GM23338 (cell line): ENCODE measurements around the gene FASTKD2. TPM values are rescaled to one million over a fixed set of nuclear protein-coding genes. Genes with fewer than 3 reads are reported as not detected.
"Not testable (repeated sequence)": the region's sequence is repeated elsewhere in the genome, so short reads cannot be mapped to it uniquely, and the experiment has no call there.

Experiments used
- ATAC-seq: fragments of 200-7000 bp; cut with Tn5 transposase; 3 replicates; pipeline ENCODE4 v1.9.1; 2020
- DNase-seq: peaks from one replicate; pipeline ENCODE4 v3.0.0-alpha.2; 2015; ENCODE audit warnings: low spot score
- H2AFZ ChIP-seq: fragments of 200-600 bp; sonication (generic); 2 replicates; pipeline ENCODE4 v1.8.0; 2016; ENCODE audit warnings: antibody characterized with exemption, mild to moderate bottlenecking, moderate library complexity
- H3F3A ChIP-seq: fragments of 200-600 bp; sonication (generic); replicated peaks from 2 replicates; pipeline ENCODE4 v1.8.0; 2017; ENCODE audit warnings: antibody characterized with exemption, mixed run types, low read depth
- H3K27ac ChIP-seq: fragments of 200-600 bp; sonication (generic); 2 replicates; pipeline ENCODE4 v1.6.1; 2016; ENCODE audit warnings: low read depth
- H3K27me3 ChIP-seq: fragments of 200-600 bp; sonication (generic); 2 replicates; pipeline ENCODE4 v1.8.0; 2016; ENCODE audit warnings: mild to moderate bottlenecking, mixed run types, moderate library complexity; ENCODE audit not compliant: insufficient read depth
- H3K36me3 ChIP-seq: fragments of 200-600 bp; sonication (generic); 2 replicates; pipeline ENCODE4 v1.8.0; 2016; ENCODE audit warnings: mild to moderate bottlenecking; ENCODE audit not compliant: insufficient read depth
- H3K4me1 ChIP-seq: fragments of 200-600 bp; sonication (generic); 2 replicates; pipeline ENCODE4 v1.8.0; 2016; ENCODE audit warnings: mild to moderate bottlenecking, moderate library complexity; ENCODE audit not compliant: insufficient read depth
- H3K4me2 ChIP-seq: fragments of 200-600 bp; sonication (generic); 2 replicates; pipeline ENCODE4 v1.7.1; 2017; ENCODE audit warnings: mixed run types
- H3K4me3 ChIP-seq: fragments of 200-600 bp; sonication (generic); 2 replicates; pipeline ENCODE4 v1.6.1; 2016; ENCODE audit warnings: mixed run types
- H3K79me2 ChIP-seq: fragments of 200-600 bp; sonication (generic); replicated peaks from 2 replicates; pipeline ENCODE4 v1.8.0; 2017; ENCODE audit warnings: mild to moderate bottlenecking; ENCODE audit not compliant: insufficient read depth
- H3K9me2 ChIP-seq: fragments of 200-600 bp; sonication (generic); 2 replicates; pipeline ENCODE4 v1.8.0; 2017; ENCODE audit not compliant: insufficient read depth
- H4K20me1 ChIP-seq: fragments of 200-600 bp; sonication (generic); replicated peaks from 2 replicates; pipeline ENCODE4 v1.8.0; 2017; ENCODE audit warnings: mild to moderate bottlenecking; ENCODE audit not compliant: insufficient read depth
- H3K27ac Mint-ChIP-seq: 2 replicates; pipeline ENCODE4 v1.8.0; 2020; ENCODE audit warnings: inconsistent platforms, mild to moderate bottlenecking, moderate library complexity, mixed read lengths
- H3K27me3 Mint-ChIP-seq: 3 replicates; pipeline ENCODE4 v1.8.0; 2022; ENCODE audit warnings: low read depth, mild to moderate bottlenecking, moderate library complexity, mixed read lengths, inconsistent platforms; ENCODE audit not compliant: insufficient read depth, poor library complexity
- H3K36me3 Mint-ChIP-seq: 3 replicates; pipeline ENCODE4 v1.8.0; 2021; ENCODE audit warnings: low read depth, mild to moderate bottlenecking, inconsistent platforms, moderate library complexity, mixed read lengths
- H3K4me1 Mint-ChIP-seq: 3 replicates; pipeline ENCODE4 v1.8.0; 2020; ENCODE audit warnings: mild to moderate bottlenecking, inconsistent platforms, mixed read lengths
- H3K4me3 Mint-ChIP-seq: 3 replicates; pipeline ENCODE4 v1.8.0; 2021; ENCODE audit warnings: moderate library complexity, mild to moderate bottlenecking, inconsistent platforms, mixed read lengths
- H3K9me3 Mint-ChIP-seq: 3 replicates; pipeline ENCODE4 v1.8.0; 2020; ENCODE audit warnings: moderate library complexity, mild to moderate bottlenecking, inconsistent platforms, mixed read lengths
- ETS1 ChIP-seq: IDR thresholded peaks from 2 replicates; pipeline ENCODE4 v1.6.1; 2016; ENCODE audit warnings: antibody characterized with exemption
- EZH2 ChIP-seq: fragments of 200-600 bp; sonication (generic); IDR thresholded peaks from one replicate; pipeline ENCODE4 v1.8.0; 2017; ENCODE audit warnings: antibody characterized with exemption, mild to moderate bottlenecking, low read depth; ENCODE audit not compliant: unreplicated experiment
- NANOG ChIP-seq: IDR thresholded peaks from 2 replicates; pipeline ENCODE4 v1.6.1; 2016; ENCODE audit warnings: antibody characterized with exemption, borderline replicate concordance
- polyA plus RNA-seq: library from polyadenylated mRNA; unstranded; fragments of >200 nt; fragmentation: Nextera tagmentation; extraction: Ambion mirVana; gene quantifications from 2 replicates; pipeline ENCODE4 v1.2.1, GENCODE V29; 2016
- total RNA-seq: library from RNA; depleted of rRNA; stranded (reverse); fragments of >200 nt; shearing (Covaris generic); gene quantifications from 2 replicates; pipeline ENCODE4 v1.2.3, GENCODE V29; 2014

The FASTKD2 gene
- total and polyA plus RNA-seq, 2 experiments from 2014 or later = 20.5 to 48.7 TPM

DNA sequence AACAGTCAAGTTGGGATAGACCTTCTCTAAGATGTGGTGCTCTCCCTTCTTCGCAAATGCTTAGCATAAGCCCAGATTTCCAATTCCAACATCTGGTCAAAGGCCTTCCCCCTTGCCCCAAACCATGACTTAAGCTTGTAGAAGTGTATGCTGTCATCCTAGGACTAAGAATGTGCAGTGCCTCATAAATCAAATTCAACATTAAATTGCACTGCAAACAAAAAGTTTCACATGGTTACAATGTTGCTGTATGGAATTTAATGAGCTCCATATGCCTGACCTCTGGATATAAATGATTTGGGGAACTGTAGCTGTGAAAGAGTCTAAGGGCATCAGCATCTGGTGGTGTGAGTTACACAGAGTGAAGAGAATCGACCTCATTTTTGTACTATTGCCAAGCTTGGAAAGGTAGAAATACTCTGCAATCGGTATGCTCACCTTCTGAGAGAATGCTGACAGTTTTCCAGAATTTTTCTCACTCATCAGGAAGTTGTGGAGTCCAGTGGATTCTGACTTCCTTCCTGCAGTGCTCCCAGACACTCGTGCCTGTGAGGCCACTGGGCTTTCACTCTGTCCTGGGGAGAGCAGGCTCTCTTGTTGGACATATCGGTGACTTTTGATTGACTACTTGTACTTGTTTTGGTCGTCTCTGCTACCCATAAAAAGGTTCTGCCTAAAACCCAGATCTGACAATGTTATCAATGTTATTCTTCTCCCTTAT is 40.6 kb downstream of the FASTKD2 start:
- Histone ChIP-seq H3K9me2 (no peaks in the 10 kb centered on the region), H3K79me2 (peaks cover 49% of the 10 kb centered on the region), H3K27me3 (no peaks in the 10 kb centered on the region), H4K20me1 (no peaks in the 10 kb centered on the region), H3K4me2 (peak overlapping the region; percentile 61), H3F3A (peaks cover 25% of the 10 kb centered on the region), H3K36me3 (peaks cover 18% of the 10 kb centered on the region), H3K4me3 (peak overlapping the region; percentile 36; the same call in 1 of the 2 replicates), H3K4me1 (peaks cover 65% of the 10 kb centered on the region), H3K27ac (peak overlapping the region; percentile 98), H2AFZ (no peak overlapping the region)
- Mint-ChIP-seq H3K27me3 (peaks cover 8% of the 10 kb centered on the region), H3K9me3 (no peaks in the 10 kb centered on the region), H3K36me3 (peaks cover 19% of the 10 kb centered on the region), H3K4me1 (peaks cover 54% of the 10 kb centered on the region), H3K27ac (peak overlapping the region; percentile 82), H3K4me3 (no peak overlapping the region)
- ATAC-seq = no peak
- no peak for DNase-seq
- no peak for TF ChIP-seq EZH2
- TF ChIP-seq ETS1 = no peak

DNA sequence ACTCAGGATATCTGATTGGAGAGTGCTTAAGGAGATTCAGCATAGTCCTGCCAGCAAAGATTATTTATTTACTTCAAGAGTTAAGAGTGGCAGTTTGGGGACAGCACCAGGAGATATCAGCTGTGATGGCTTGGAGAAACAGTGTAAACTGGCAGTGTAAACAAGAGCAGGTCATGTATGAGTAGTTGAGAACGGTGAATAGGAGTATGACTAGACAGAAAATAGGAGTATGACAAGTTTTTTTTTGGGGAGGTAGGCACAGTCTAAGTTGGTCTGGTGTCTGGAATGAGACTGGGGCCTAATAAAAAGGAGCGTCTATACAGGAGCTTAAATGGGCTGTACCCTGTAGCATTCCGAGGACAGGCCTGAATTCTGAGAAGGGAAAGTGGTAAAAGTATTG is 42.2 kb downstream of the FASTKD2 start:
- not testable (repeated sequence) for H3K9me3 Mint-ChIP-seq, DNase-seq, ATAC-seq, H2AFZ ChIP-seq, H3K9me2 ChIP-seq, H3K27me3 Mint-ChIP-seq, H3K27me3 ChIP-seq, H4K20me1 ChIP-seq, H3K4me3 Mint-ChIP-seq
- Histone ChIP-seq H3K79me2 (peaks cover 65% of the 10 kb centered on the region), H3K4me2 (peak overlapping the region; percentile 71), H3K4me3 (peak overlapping the region; percentile 41; the same call in 1 of the 2 replicates), H3K4me1 (peaks cover 50% of the 10 kb centered on the region), H3F3A (peaks cover 21% of the 10 kb centered on the region), H3K36me3 (peaks cover 18% of the 10 kb centered on the region), H3K27ac (peak overlapping the region; percentile 92; the same call in 1 of the 2 replicates)
- H3K27ac Mint-ChIP-seq = peak overlapping the region; percentile 55; the same call in 1 of the 2 replicates
- H3K4me1 Mint-ChIP-seq = peaks cover 50% of the 10 kb centered on the region
- H3K36me3 Mint-ChIP-seq = peaks cover 19% of the 10 kb centered on the region

GRCh38 chr2:206812471-206812870 is 47.1 kb downstream of the FASTKD2 start:
- peak overlapping the region; percentile 90 for H3K27ac Mint-ChIP-seq
- peak overlapping the region; percentile 93 for H3K27ac ChIP-seq
- H3K4me1 Mint-ChIP-seq = peaks cover 42% of the 10 kb centered on the region
- not testable (repeated sequence) for H2AFZ ChIP-seq, H3F3A ChIP-seq, H3K27me3 Mint-ChIP-seq, H3K27me3 ChIP-seq, H3K36me3 ChIP-seq, ATAC-seq, H3K9me2 ChIP-seq, H4K20me1 ChIP-seq
- peak; percentile 28 for DNase-seq
- H3K4me3 Mint-ChIP-seq = peak overlapping the region; percentile 70; the same call in 2 of the 3 replicates
- H3K36me3 Mint-ChIP-seq = peaks cover 24% of the 10 kb centered on the region
- H3K4me3 ChIP-seq = peak overlapping the region; percentile 78
- TF ChIP-seq NANOG = peak; percentile 71
- peaks cover 13% of the 10 kb centered on the region for H3K9me3 Mint-ChIP-seq
- H3K79me2 ChIP-seq = peaks cover 69% of the 10 kb centered on the region
- peak overlapping the region; percentile 91 for H3K4me2 ChIP-seq
- H3K4me1 ChIP-seq = peaks cover 32% of the 10 kb centered on the region
